HEK293 (cell line): ENCODE measurements around the gene DDX46.

Experiments
- CTCF ChIA-PET: fragments of 350-600 bp; formaldehyde crosslinking; extraction: SDS; loops from one replicate; lab custom pipeline; 2021; ENCODE audit warnings: antibody characterized with exemption; lab: Yijun Ruan, JAX
- POLR2A ChIA-PET: fragments of 300-600 bp; formaldehyde crosslinking; extraction: SDS; loops from one replicate; lab custom pipeline; 2020; ENCODE audit warnings: antibody characterized with exemption, inconsistent platforms; lab: Yijun Ruan, JAX
- H3K27ac ChIP-seq: fragments of 200-500 bp; sonication (Bioruptor generic); 2 replicates; pipeline ENCODE4 v1.5.1; 2014; ENCODE audit warnings: low read depth, low read length, control low read depth, inconsistent platforms; ENCODE audit errors: extremely low read depth
- H3K36me3 ChIP-seq, 2 experiments: fragments of 200-500 bp in 1 of 2; sonication (Bioruptor generic) in 1 of 2; 1 replicate in 1 of 2; 2 replicates in 1 of 2; pipeline ENCODE4 v1.5.1; 2014 to 2017; ENCODE audit warnings: inconsistent platforms in 2 of 2, low read length in 2 of 2; ENCODE audit not compliant: control insufficient read depth in 2 of 2, insufficient read depth in 1 of 2
- H3K4me1 ChIP-seq: fragments of 200-500 bp; sonication (Bioruptor generic); 2 replicates; pipeline ENCODE4 v1.5.1; 2014; ENCODE audit warnings: mild to moderate bottlenecking, low read length, inconsistent platforms; ENCODE audit not compliant: control insufficient read depth, insufficient read depth
- H3K4me3 ChIP-seq: 2 replicates; pipeline ENCODE4 v1.5.1; 2011; ENCODE audit warnings: low read depth, mild to moderate bottlenecking, control low read depth, low read length, moderate library complexity
- H3K9me3 ChIP-seq: fragments of 200-500 bp; sonication (Bioruptor generic); 2 replicates; pipeline ENCODE4 v1.5.1; 2014; ENCODE audit warnings: low read depth, low read length, inconsistent platforms; ENCODE audit not compliant: control insufficient read depth, insufficient read depth
- GLIS1 ChIP-seq: fragments of 450-650 bp; formaldehyde crosslinking; IDR thresholded peaks from 2 replicates; pipeline ENCODE4 v1.5.1; 2016; ENCODE audit warnings: missing biosample characterization, missing genetic modification characterization
- GLIS2 ChIP-seq: fragments of 450-650 bp; formaldehyde crosslinking; IDR thresholded peaks from 2 replicates; pipeline ENCODE4 v1.5.1; 2016; ENCODE audit warnings: missing biosample characterization, missing genetic modification characterization
- MEIS1 ChIP-seq: sonication (generic); formaldehyde crosslinking; IDR thresholded peaks from 2 replicates; pipeline ENCODE4 v1.8.1; 2022; ENCODE audit warnings: missing genetic modification reagents, mild to moderate bottlenecking, borderline replicate concordance
- RBAK ChIP-seq: fragments of 450-650 bp; formaldehyde crosslinking; IDR thresholded peaks from 2 replicates; pipeline ENCODE4 v1.5.1; 2016; ENCODE audit warnings: missing biosample characterization, missing genetic modification characterization
- ZBTB17 ChIP-seq: fragments of 450-650 bp; formaldehyde crosslinking; IDR thresholded peaks from 2 replicates; pipeline ENCODE4 v1.5.1; 2016; ENCODE audit warnings: missing biosample characterization, missing genetic modification characterization
- ZBTB20 ChIP-seq: fragments of 450-650 bp; formaldehyde crosslinking; IDR thresholded peaks from 2 replicates; pipeline ENCODE4 v1.5.1; 2016; ENCODE audit warnings: missing biosample characterization, missing genetic modification characterization
- ZBTB8A ChIP-seq: fragments of 450-650 bp; formaldehyde crosslinking; IDR thresholded peaks from 2 replicates; pipeline ENCODE4 v1.5.1; 2016; ENCODE audit warnings: missing biosample characterization, missing genetic modification characterization
- ZIC2 ChIP-seq: fragments of 450-650 bp; formaldehyde crosslinking; IDR thresholded peaks from 2 replicates; pipeline ENCODE4 v1.5.1; 2016; ENCODE audit warnings: missing biosample characterization, missing genetic modification characterization
- ZNF23 ChIP-seq: fragments of 450-650 bp; formaldehyde crosslinking; IDR thresholded peaks from 2 replicates; pipeline ENCODE4 v1.5.1; 2016; ENCODE audit warnings: missing biosample characterization, missing genetic modification characterization, borderline replicate concordance
- ZNF530 ChIP-seq: fragments of 450-650 bp; formaldehyde crosslinking; IDR thresholded peaks from 2 replicates; pipeline ENCODE4 v1.5.1; 2016; ENCODE audit warnings: low read depth, missing biosample characterization, missing genetic modification characterization
- ZNF549 ChIP-seq: fragments of 450-650 bp; IDR thresholded peaks from 2 replicates; pipeline ENCODE4 v1.5.1; 2018; ENCODE audit warnings: missing biosample characterization, missing genetic modification characterization, mild to moderate bottlenecking, inconsistent platforms, moderate library complexity
- ZNF558 ChIP-seq: fragments of 450-650 bp; formaldehyde crosslinking; IDR thresholded peaks from 2 replicates; pipeline ENCODE4 v1.5.1; 2016; ENCODE audit warnings: missing biosample characterization, missing genetic modification characterization
- ZNF624 ChIP-seq: fragments of 450-650 bp; formaldehyde crosslinking; IDR thresholded peaks from 2 replicates; pipeline ENCODE4 v1.5.1; 2017; ENCODE audit warnings: missing biosample characterization, missing genetic modification characterization
- ZNF645 ChIP-seq: fragments of 450-650 bp; formaldehyde crosslinking; IDR thresholded peaks from 2 replicates; pipeline ENCODE4; 2016; ENCODE audit warnings: missing biosample characterization, missing genetic modification characterization
- ZNF701 ChIP-seq: fragments of 450-650 bp; formaldehyde crosslinking; IDR thresholded peaks from 2 replicates; pipeline ENCODE4 v1.5.1; 2016; ENCODE audit warnings: missing biosample characterization, missing genetic modification characterization
- ZNF76 ChIP-seq: fragments of 450-650 bp; formaldehyde crosslinking; IDR thresholded peaks from 2 replicates; pipeline ENCODE4; 2016; ENCODE audit warnings: low read depth, missing biosample characterization, missing genetic modification characterization, borderline replicate concordance
- ZNF776 ChIP-seq: fragments of 450-650 bp; formaldehyde crosslinking; IDR thresholded peaks from 2 replicates; pipeline ENCODE4 v1.5.0; 2017; ENCODE audit warnings: missing biosample characterization, missing genetic modification characterization, borderline replicate concordance
- ZNF830 ChIP-seq: fragments of 450-650 bp; IDR thresholded peaks from 2 replicates; pipeline ENCODE4 v1.5.0; 2018; ENCODE audit warnings: missing biosample characterization, missing genetic modification characterization, low read depth, mild to moderate bottlenecking, moderate library complexity
- ZXDB ChIP-seq: fragments of 450-650 bp; formaldehyde crosslinking; IDR thresholded peaks from 2 replicates; pipeline ENCODE4 v1.5.1; 2016; ENCODE audit warnings: missing biosample characterization, missing genetic modification characterization
- TF ChIP-seq, protein P1 (sequence below): fragments of 450-650 bp; formaldehyde crosslinking; IDR thresholded peaks from 2 replicates; pipeline ENCODE4 v1.5.1; 2016; ENCODE audit warnings: missing biosample characterization, missing genetic modification characterization, low read depth
- TF ChIP-seq, protein P2 (sequence below): fragments of 450-650 bp; formaldehyde crosslinking; IDR thresholded peaks from 2 replicates; pipeline ENCODE4 v1.5.1; 2017; ENCODE audit warnings: missing biosample characterization, missing genetic modification characterization
- TF ChIP-seq, protein P3 (sequence below): IDR thresholded peaks from 2 replicates; pipeline ENCODE4 v1.6.1; 2011; ENCODE audit warnings: mild to moderate bottlenecking, low read depth, low read length, borderline replicate concordance
- TF ChIP-seq, protein P4 (sequence below): fragments of 450-650 bp; formaldehyde crosslinking; IDR thresholded peaks from 2 replicates; pipeline ENCODE4 v1.5.0; 2017; ENCODE audit warnings: missing biosample characterization, missing genetic modification characterization, borderline replicate concordance
- TF ChIP-seq, protein P5 (sequence below): fragments of 450-650 bp; formaldehyde crosslinking; IDR thresholded peaks from 2 replicates; pipeline ENCODE4 v1.5.1; 2016; ENCODE audit warnings: missing biosample characterization, missing genetic modification characterization

Gene DDX46

GRCh38 chr5:134793111-134793510 is 34.5 kb downstream of the DDX46 start (continued):
- TF ChIP-seq ZBTB20 (tag by site-specific recombination) = no peak
- no peak for TF ChIP-seq ZIC2 (tag by site-specific recombination)
- no peak for TF ChIP-seq ZNF558 (tag by site-specific recombination)
- no peak for TF ChIP-seq ZNF530 (tag by site-specific recombination)
- TF ChIP-seq ZNF645 = no peak
- TF ChIP-seq, protein P1, sequence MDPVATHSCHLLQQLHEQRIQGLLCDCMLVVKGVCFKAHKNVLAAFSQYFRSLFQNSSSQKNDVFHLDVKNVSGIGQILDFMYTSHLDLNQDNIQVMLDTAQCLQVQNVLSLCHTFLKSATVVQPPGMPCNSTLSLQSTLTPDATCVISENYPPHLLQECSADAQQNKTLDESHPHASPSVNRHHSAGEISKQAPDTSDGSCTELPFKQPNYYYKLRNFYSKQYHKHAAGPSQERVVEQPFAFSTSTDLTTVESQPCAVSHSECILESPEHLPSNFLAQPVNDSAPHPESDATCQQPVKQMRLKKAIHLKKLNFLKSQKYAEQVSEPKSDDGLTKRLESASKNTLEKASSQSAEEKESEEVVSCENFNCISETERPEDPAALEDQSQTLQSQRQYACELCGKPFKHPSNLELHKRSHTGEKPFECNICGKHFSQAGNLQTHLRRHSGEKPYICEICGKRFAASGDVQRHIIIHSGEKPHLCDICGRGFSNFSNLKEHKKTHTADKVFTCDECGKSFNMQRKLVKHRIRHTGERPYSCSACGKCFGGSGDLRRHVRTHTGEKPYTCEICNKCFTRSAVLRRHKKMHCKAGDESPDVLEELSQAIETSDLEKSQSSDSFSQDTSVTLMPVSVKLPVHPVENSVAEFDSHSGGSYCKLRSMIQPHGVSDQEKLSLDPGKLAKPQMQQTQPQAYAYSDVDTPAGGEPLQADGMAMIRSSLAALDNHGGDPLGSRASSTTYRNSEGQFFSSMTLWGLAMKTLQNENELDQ (tag by site-specific recombination) = no peak
- no peak for TF ChIP-seq ZBTB17

- TF ChIP-seq, protein P2, sequence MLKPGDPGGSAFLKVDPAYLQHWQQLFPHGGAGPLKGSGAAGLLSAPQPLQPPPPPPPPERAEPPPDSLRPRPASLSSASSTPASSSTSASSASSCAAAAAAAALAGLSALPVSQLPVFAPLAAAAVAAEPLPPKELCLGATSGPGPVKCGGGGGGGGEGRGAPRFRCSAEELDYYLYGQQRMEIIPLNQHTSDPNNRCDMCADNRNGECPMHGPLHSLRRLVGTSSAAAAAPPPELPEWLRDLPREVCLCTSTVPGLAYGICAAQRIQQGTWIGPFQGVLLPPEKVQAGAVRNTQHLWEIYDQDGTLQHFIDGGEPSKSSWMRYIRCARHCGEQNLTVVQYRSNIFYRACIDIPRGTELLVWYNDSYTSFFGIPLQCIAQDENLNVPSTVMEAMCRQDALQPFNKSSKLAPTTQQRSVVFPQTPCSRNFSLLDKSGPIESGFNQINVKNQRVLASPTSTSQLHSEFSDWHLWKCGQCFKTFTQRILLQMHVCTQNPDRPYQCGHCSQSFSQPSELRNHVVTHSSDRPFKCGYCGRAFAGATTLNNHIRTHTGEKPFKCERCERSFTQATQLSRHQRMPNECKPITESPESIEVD = no peak
- TF ChIP-seq ZXDB (no peak), ZNF624 (tag by site-specific recombination) (no peak), ZBTB8A (tag by site-specific recombination) (no peak), ZNF701 (no peak), MEIS1 (CRISPR knock-in tag) (no peak), RBAK (tag by site-specific recombination) (no peak), ZNF645 (no peak), ZBTB17 (no peak), GLIS2 (tag by site-specific recombination) (no peak), ZNF549 (no peak), ZNF830 (no peak), ZNF76 (tag by site-specific recombination) (no peak), GLIS1 (no peak), ZNF776 (tag by site-specific recombination) (no peak), ZNF23 (tag by site-specific recombination) (no peak)
- TF ChIP-seq, protein P3, sequence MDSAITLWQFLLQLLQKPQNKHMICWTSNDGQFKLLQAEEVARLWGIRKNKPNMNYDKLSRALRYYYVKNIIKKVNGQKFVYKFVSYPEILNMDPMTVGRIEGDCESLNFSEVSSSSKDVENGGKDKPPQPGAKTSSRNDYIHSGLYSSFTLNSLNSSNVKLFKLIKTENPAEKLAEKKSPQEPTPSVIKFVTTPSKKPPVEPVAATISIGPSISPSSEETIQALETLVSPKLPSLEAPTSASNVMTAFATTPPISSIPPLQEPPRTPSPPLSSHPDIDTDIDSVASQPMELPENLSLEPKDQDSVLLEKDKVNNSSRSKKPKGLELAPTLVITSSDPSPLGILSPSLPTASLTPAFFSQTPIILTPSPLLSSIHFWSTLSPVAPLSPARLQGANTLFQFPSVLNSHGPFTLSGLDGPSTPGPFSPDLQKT = no peak
- TF ChIP-seq, protein P4, sequence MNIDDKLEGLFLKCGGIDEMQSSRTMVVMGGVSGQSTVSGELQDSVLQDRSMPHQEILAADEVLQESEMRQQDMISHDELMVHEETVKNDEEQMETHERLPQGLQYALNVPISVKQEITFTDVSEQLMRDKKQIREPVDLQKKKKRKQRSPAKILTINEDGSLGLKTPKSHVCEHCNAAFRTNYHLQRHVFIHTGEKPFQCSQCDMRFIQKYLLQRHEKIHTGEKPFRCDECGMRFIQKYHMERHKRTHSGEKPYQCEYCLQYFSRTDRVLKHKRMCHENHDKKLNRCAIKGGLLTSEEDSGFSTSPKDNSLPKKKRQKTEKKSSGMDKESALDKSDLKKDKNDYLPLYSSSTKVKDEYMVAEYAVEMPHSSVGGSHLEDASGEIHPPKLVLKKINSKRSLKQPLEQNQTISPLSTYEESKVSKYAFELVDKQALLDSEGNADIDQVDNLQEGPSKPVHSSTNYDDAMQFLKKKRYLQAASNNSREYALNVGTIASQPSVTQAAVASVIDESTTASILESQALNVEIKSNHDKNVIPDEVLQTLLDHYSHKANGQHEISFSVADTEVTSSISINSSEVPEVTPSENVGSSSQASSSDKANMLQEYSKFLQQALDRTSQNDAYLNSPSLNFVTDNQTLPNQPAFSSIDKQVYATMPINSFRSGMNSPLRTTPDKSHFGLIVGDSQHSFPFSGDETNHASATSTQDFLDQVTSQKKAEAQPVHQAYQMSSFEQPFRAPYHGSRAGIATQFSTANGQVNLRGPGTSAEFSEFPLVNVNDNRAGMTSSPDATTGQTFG = no peak
- TF ChIP-seq, protein P5, sequence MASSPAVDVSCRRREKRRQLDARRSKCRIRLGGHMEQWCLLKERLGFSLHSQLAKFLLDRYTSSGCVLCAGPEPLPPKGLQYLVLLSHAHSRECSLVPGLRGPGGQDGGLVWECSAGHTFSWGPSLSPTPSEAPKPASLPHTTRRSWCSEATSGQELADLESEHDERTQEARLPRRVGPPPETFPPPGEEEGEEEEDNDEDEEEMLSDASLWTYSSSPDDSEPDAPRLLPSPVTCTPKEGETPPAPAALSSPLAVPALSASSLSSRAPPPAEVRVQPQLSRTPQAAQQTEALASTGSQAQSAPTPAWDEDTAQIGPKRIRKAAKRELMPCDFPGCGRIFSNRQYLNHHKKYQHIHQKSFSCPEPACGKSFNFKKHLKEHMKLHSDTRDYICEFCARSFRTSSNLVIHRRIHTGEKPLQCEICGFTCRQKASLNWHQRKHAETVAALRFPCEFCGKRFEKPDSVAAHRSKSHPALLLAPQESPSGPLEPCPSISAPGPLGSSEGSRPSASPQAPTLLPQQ (tag by site-specific recombination) = no peak
- no peak overlapping the region for H3K4me3 ChIP-seq
- H3K27ac ChIP-seq = no peak overlapping the region
- ChIA-PET POLR2A (no interaction called here), CTCF (interaction anchor here (0.6 kb wide), 2 partner anchors 607 to 1169 kb away, joined by 3 read pairs; no protein-coding TSS in a partner anchor)
- H3K9me3 ChIP-seq = no peaks in the 10 kb centered on the region
- H3K4me1 ChIP-seq = no peaks in the 10 kb centered on the region
- H3K36me3 ChIP-seq = peaks cover 93 to 94% of the 10 kb centered on the region in 2 experiments
These were observed 35.5 kb downstream of the DDX46 start for GRCh38 chr5:134794082-134794481.
